ENCODE results near the gene CLMN. TPM values are rescaled to one million over a fixed set of nuclear protein-coding genes. Genes with fewer than 3 reads are reported as not detected.

CLMN gene
- total RNA-seq, 4 donors from 2014 or later, result 3.8 to 10.0 (median 5.3) TPM

DNA sequence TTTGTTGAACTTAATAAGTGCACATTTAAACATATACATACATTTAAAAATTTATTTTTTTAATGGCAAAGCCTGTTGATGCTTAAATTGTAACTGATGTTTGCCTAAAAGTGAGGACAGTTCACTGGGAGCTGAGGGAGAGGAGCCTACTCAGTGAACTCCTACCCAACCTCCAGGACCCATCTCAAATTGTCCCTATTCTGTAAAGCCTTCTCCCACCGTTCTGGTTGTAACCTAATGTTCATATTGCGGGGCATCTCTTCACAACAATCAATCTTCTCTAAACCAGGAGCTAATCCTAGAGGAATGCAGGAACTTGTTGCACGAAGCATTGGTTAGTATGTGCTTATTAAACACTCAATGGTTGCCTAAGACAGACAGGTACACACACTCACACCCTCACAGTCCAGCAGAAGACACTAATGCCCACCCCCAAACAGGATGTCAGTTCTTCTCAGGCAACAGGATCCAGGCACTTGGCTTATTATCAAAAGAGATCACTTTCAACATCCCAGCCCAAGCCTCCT, 1.8 kb downstream of the CLMN start:
- peaks cover 0 to 47% (median 11%) of the 10 kb centered on the region in 3 donors for H3K4me1 ChIP-seq
- peak overlapping the region in 2 of 4 donors; percentile 71 to 84 for H3K27ac ChIP-seq
- no peak for TF ChIP-seq EP300 (IDR thresholded peaks at IDR 0.05)
- TF ChIP-seq POLR2A (IDR thresholded peaks at IDR 0.05), result no peak
- TF ChIP-seq, protein P1, sequence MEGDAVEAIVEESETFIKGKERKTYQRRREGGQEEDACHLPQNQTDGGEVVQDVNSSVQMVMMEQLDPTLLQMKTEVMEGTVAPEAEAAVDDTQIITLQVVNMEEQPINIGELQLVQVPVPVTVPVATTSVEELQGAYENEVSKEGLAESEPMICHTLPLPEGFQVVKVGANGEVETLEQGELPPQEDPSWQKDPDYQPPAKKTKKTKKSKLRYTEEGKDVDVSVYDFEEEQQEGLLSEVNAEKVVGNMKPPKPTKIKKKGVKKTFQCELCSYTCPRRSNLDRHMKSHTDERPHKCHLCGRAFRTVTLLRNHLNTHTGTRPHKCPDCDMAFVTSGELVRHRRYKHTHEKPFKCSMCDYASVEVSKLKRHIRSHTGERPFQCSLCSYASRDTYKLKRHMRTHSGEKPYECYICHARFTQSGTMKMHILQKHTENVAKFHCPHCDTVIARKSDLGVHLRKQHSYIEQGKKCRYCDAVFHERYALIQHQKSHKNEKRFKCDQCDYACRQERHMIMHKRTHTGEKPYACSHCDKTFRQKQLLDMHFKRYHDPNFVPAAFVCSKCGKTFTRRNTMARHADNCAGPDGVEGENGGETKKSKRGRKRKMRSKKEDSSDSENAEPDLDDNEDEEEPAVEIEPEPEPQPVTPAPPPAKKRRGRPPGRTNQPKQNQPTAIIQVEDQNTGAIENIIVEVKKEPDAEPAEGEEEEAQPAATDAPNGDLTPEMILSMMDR (IDR thresholded peaks at IDR 0.05), result no peak
- no peak for TF ChIP-seq POLR2AphosphoS5 (IDR thresholded peaks at IDR 0.05)
- H3K27me3 ChIP-seq, result no peaks in the 10 kb centered on the region
- no peaks in the 10 kb centered on the region for H3K36me3 ChIP-seq
- 66 to 83% methylated on average over 3 of the region's 3 CpGs for WGBS, 2 donors (ENCODE audit: low coverage in 1 of 2)
- no peak for ATAC-seq
- peak overlapping the region in 1 of 2 donors; percentile 81 for H3K4me3 ChIP-seq
- H3K9me3 ChIP-seq, result no peaks in the 10 kb centered on the region

DNA sequence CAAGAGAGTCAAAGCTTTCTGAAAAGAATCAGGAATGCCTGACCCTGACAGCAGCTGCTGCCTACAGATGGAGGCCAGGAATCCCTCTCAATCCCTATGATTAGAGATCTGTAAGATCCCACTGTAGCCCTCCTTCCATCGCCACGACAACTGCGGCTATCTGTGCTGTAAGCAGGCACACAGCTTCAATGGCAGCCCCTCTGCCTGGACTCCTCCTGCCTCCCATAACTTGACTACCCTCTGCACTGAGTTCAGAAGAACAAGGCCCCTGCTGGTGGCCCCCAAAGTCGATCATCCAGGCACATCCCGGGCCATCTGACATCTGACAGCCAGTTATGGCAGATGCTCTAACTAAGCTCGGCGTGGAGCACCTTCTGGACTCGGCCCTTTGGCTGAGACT, 2.9 kb downstream of the CLMN start:
- H3K4me3 ChIP-seq, result no peak overlapping the region
- peak overlapping the region in 2 of 4 donors; percentile 3 to 55 for H3K27ac ChIP-seq
- peaks cover 0 to 58% (median 11%) of the 10 kb centered on the region in 3 donors for H3K4me1 ChIP-seq
- H3K36me3 ChIP-seq, result no peaks in the 10 kb centered on the region
- no peaks in the 10 kb centered on the region for H3K27me3 ChIP-seq
- no peak for ATAC-seq
- 83 to 100% methylated on average over 2 to 6 of the region's 8 CpGs for WGBS, 2 donors (ENCODE audit: low coverage in 1 of 2)
- no peak for TF ChIP-seq EP300 (IDR thresholded peaks at IDR 0.05)
- TF ChIP-seq POLR2AphosphoS5 (IDR thresholded peaks at IDR 0.05), result no peak
- TF ChIP-seq, protein P1 (IDR thresholded peaks at IDR 0.05), result no peak
- no peak for TF ChIP-seq POLR2A (IDR thresholded peaks at IDR 0.05)
- no peaks in the 10 kb centered on the region for H3K9me3 ChIP-seq

DNA sequence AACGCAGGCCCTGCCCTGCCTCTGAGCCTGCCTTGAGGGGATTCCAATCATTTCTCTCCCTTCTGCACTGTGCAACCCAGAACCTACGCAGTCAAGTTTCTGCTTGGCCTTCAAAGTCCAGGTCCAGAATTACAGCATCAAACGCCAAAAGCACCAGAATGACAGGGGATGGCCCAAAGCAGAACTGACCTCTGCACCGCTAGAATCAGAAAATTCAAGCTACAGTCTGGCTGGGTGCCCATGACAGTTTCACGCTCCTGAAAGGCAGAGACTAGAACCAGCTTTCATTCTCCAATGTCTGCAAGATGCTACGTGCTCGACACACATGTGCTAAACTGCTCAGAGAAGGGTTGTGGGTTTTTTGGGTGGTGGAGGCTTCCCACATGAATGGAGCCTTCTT, 4.1 kb downstream of the CLMN start:
- H3K27me3 ChIP-seq, result no peaks in the 10 kb centered on the region
- H3K4me3 ChIP-seq, result no peak overlapping the region
- WGBS, 2 donors (ENCODE audit: low coverage in 1 of 2), result 89 to 92% methylated on average over 2 to 3 of the region's 7 CpGs
- H3K4me1 ChIP-seq, result peaks cover 0 to 62% (median 11%) of the 10 kb centered on the region in 3 donors
- peak overlapping the region in 3 of 4 donors; percentile 62 to 63 (median 62) for H3K27ac ChIP-seq
- H3K9me3 ChIP-seq, result no peaks in the 10 kb centered on the region
- ATAC-seq, result no peak
- no peaks in the 10 kb centered on the region for H3K36me3 ChIP-seq
- TF ChIP-seq, protein P1 (IDR thresholded peaks at IDR 0.05), result no peak

DNA sequence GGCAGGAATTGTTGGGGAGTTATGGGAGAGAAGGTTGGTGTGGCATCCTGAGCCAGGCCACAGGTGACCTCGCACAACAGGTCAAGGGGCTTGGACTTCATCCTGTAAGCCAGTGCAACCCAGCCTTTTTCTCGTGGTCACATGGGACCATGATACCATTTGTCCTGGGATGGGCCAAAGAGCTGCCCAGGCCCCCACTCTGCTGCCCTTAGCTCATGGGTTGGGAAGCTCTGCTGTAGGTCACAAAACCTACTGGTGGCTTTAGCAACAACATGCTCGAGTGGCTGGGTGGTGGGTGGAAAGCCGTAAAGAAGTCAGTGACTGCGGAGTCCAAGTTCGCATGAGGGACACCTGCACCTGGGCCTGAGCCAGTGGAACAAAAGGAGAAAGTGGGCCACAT, 4.6 kb downstream of the CLMN start:
- TF ChIP-seq POLR2AphosphoS5 (IDR thresholded peaks at IDR 0.05) (no peak), EP300 (IDR thresholded peaks at IDR 0.05) (no peak), POLR2A (IDR thresholded peaks at IDR 0.05) (no peak)
- TF ChIP-seq, protein P1 (IDR thresholded peaks at IDR 0.05), result no peak
- H3K4me3 ChIP-seq, result no peak overlapping the region
- H3K27me3 ChIP-seq, result no peaks in the 10 kb centered on the region
- 93% methylated on average over 2 of the region's 6 CpGs; no CpG with 5 or more reads in 1 of the 2 donors for WGBS, 2 donors (ENCODE audit: low coverage in 1 of 2)
- H3K27ac ChIP-seq, result peak overlapping the region in 3 of 4 donors; percentile 62 to 63 (median 62)
- peaks cover 0 to 61% (median 8%) of the 10 kb centered on the region in 3 donors for H3K4me1 ChIP-seq
- ATAC-seq, result no peak
- no peaks in the 10 kb centered on the region for H3K9me3 ChIP-seq
- H3K36me3 ChIP-seq, result no peaks in the 10 kb centered on the region

DNA sequence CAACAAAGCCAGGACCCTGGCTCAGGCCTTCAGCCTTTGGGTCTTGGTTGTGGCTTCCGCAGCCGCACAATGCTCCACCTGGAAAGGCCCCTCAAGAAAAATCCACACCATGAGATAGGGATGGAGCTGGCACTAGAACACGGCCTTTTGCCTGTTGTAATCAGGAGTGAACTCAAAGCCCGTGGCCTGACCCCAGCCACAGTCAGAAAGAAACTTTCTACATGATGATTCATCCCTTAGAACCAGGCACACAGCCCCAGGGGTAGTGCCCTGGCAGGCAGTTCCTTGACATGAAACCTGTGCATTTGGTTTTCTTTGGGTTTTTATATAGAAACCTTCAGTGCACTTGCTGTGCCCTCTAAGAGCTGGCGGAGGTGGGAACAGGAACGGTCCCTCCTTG, 5.1 kb downstream of the CLMN start:
- no peaks in the 10 kb centered on the region for H3K36me3 ChIP-seq

More for the DNA sequence above, 5.1 kb downstream of the CLMN start:
- no peak for ATAC-seq
- Histone ChIP-seq H3K27me3 (no peaks in the 10 kb centered on the region), H3K27ac (peak overlapping the region in 3 of 4 donors; percentile 62 to 63 (median 62)), H3K4me3 (no peak overlapping the region), H3K9me3 (no peaks in the 10 kb centered on the region), H3K4me1 (peaks cover 0 to 58% (median 6%) of the 10 kb centered on the region in 3 donors)
- no peak for TF ChIP-seq EP300 (IDR thresholded peaks at IDR 0.05)
- WGBS, 2 donors (ENCODE audit: low coverage in 1 of 2), result 50% methylated on average over 2 of the region's 6 CpGs; no CpG with 5 or more reads in 1 of the 2 donors

All from gastroesophageal sphincter (tissue), 4 donors.